Measurements from ENCODE around the gene OSBPL2. TPM values are rescaled to one million over a fixed set of nuclear protein-coding genes. Genes with fewer than 3 reads are reported as not detected.

The OSBPL2 gene
- total RNA-seq, 1 donor from 2014 or later: 26.6 TPM

GRCh38 chr20:62227977-62228958, 10.1 kb upstream of the OSBPL2 start:
- no peak overlapping the region for H3K4me3 ChIP-seq (ENCODE audit: low read length in 3 of 3)
- no peaks in the 10 kb centered on the region for H3K36me3 ChIP-seq (ENCODE audit: control insufficient read depth in 3 of 3, insufficient read depth in 3 of 3, low read length in 3 of 3)
- peaks cover 3 to 6% (median 3%) of the 10 kb centered on the region in 3 donors for H3K4me1 ChIP-seq (ENCODE audit: control insufficient read depth in 3 of 3, insufficient read depth in 3 of 3, low read length in 3 of 3)
- H3K9ac ChIP-seq (ENCODE audit: low read depth in 1 of 3, low read length in 3 of 3): no peak overlapping the region
- H3K9me3 ChIP-seq (ENCODE audit: control insufficient read depth in 3 of 3, low read length in 3 of 3): no peaks in the 10 kb centered on the region
- no peak overlapping the region for H3K27ac ChIP-seq (ENCODE audit: low read depth, low read length)
- H3K27me3 ChIP-seq (ENCODE audit: control insufficient read depth in 3 of 3, insufficient read depth in 3 of 3, low read length in 3 of 3): peaks cover 23 to 39% (median 34%) of the 10 kb centered on the region in 3 donors

GRCh38 chr20:62228982-62229545, 9.3 kb upstream of the OSBPL2 start:
- H3K36me3 ChIP-seq (ENCODE audit: control insufficient read depth in 3 of 3, insufficient read depth in 3 of 3, low read length in 3 of 3): no peaks in the 10 kb centered on the region
- no peak overlapping the region for H3K9ac ChIP-seq (ENCODE audit: low read depth in 1 of 3, low read length in 3 of 3)
- H3K4me1 ChIP-seq (ENCODE audit: control insufficient read depth in 3 of 3, insufficient read depth in 3 of 3, low read length in 3 of 3): peaks cover 8 to 11% (median 9%) of the 10 kb centered on the region in 3 donors
- H3K27ac ChIP-seq (ENCODE audit: low read depth, low read length): no peak overlapping the region
- peaks cover 16 to 36% (median 26%) of the 10 kb centered on the region in 3 donors for H3K27me3 ChIP-seq (ENCODE audit: control insufficient read depth in 3 of 3, insufficient read depth in 3 of 3, low read length in 3 of 3)
- no peak overlapping the region for H3K4me3 ChIP-seq (ENCODE audit: low read length in 3 of 3)
- no peaks in the 10 kb centered on the region for H3K9me3 ChIP-seq (ENCODE audit: control insufficient read depth in 3 of 3, low read length in 3 of 3)

- Histone ChIP-seq H3K9me3 (ENCODE audit: control insufficient read depth in 3 of 3, low read length in 3 of 3) (no peaks in the 10 kb centered on the region), H3K9ac (ENCODE audit: low read depth in 1 of 3, low read length in 3 of 3) (no peak overlapping the region), H3K36me3 (ENCODE audit: control insufficient read depth in 3 of 3, insufficient read depth in 3 of 3, low read length in 3 of 3) (no peaks in the 10 kb centered on the region), H3K27ac (ENCODE audit: low read depth, low read length) (no peak overlapping the region), H3K4me1 (ENCODE audit: control insufficient read depth in 3 of 3, insufficient read depth in 3 of 3, low read length in 3 of 3) (peaks cover 14 to 17% (median 15%) of the 10 kb centered on the region in 3 donors), H3K4me3 (ENCODE audit: low read length in 3 of 3) (no peak overlapping the region), H3K27me3 (ENCODE audit: control insufficient read depth in 3 of 3, insufficient read depth in 3 of 3, low read length in 3 of 3) (peaks cover 10 to 31% (median 20%) of the 10 kb centered on the region in 3 donors)
Measured at GRCh38 chr20:62229667-62230066, 8.7 kb upstream of the OSBPL2 start.

- Histone ChIP-seq H3K36me3 (ENCODE audit: control insufficient read depth in 3 of 3, insufficient read depth in 3 of 3, low read length in 3 of 3) (no peaks in the 10 kb centered on the region), H3K9me3 (ENCODE audit: control insufficient read depth in 3 of 3, low read length in 3 of 3) (no peaks in the 10 kb centered on the region), H3K9ac (ENCODE audit: low read depth in 1 of 3, low read length in 3 of 3) (no peak overlapping the region), H3K27ac (ENCODE audit: low read depth, low read length) (no peak overlapping the region), H3K4me3 (ENCODE audit: low read length in 3 of 3) (no peak overlapping the region), H3K27me3 (ENCODE audit: control insufficient read depth in 3 of 3, insufficient read depth in 3 of 3, low read length in 3 of 3) (peaks cover 7 to 25% (median 16%) of the 10 kb centered on the region in 3 donors), H3K4me1 (ENCODE audit: control insufficient read depth in 3 of 3, insufficient read depth in 3 of 3, low read length in 3 of 3) (peaks cover 20 to 23% (median 21%) of the 10 kb centered on the region in 3 donors)
Measured at GRCh38 chr20:62230276-62230675, 8.0 kb upstream of the OSBPL2 start.

DNA sequence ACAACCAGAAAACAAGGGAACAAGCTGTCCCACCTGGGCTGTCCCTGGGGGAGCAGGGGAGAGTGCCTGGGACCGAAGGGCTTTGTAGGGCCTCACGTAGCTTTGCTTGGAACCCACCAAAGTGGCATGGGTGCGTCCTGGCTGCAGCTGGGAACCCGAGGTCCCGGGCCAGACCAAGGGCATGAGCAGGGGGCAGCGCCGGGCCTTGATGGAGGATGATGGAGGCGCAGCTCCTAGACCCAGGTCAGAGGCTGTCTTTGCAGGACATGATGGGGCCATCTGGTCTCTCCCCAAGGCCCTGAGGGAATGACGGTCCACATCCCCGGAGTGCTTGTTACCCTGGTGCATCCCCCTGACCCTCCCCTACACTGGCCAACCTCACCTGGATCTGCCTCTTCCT, 7.6 kb upstream of the OSBPL2 start:
- no peak overlapping the region for H3K9ac ChIP-seq (ENCODE audit: low read depth in 1 of 3, low read length in 3 of 3)
- H3K4me1 ChIP-seq (ENCODE audit: control insufficient read depth in 3 of 3, insufficient read depth in 3 of 3, low read length in 3 of 3): peaks cover 24 to 27% (median 25%) of the 10 kb centered on the region in 3 donors
- H3K9me3 ChIP-seq (ENCODE audit: control insufficient read depth in 3 of 3, low read length in 3 of 3): no peaks in the 10 kb centered on the region
- peaks cover 5 to 24% (median 15%) of the 10 kb centered on the region in 3 donors for H3K27me3 ChIP-seq (ENCODE audit: control insufficient read depth in 3 of 3, insufficient read depth in 3 of 3, low read length in 3 of 3)
- no peak overlapping the region for H3K27ac ChIP-seq (ENCODE audit: low read depth, low read length)
- H3K4me3 ChIP-seq (ENCODE audit: low read length in 3 of 3): no peak overlapping the region
- no peaks in the 10 kb centered on the region for H3K36me3 ChIP-seq (ENCODE audit: control insufficient read depth in 3 of 3, insufficient read depth in 3 of 3, low read length in 3 of 3)

- Histone ChIP-seq H3K4me3 (ENCODE audit: low read length in 3 of 3) (no peak overlapping the region), H3K27ac (ENCODE audit: low read depth, low read length) (no peak overlapping the region), H3K4me1 (ENCODE audit: control insufficient read depth in 3 of 3, insufficient read depth in 3 of 3, low read length in 3 of 3) (peaks cover 28 to 32% (median 30%) of the 10 kb centered on the region in 3 donors), H3K27me3 (ENCODE audit: control insufficient read depth in 3 of 3, insufficient read depth in 3 of 3, low read length in 3 of 3) (peaks cover 0 to 18% (median 11%) of the 10 kb centered on the region in 3 donors), H3K9me3 (ENCODE audit: control insufficient read depth in 3 of 3, low read length in 3 of 3) (no peaks in the 10 kb centered on the region), H3K36me3 (ENCODE audit: control insufficient read depth in 3 of 3, insufficient read depth in 3 of 3, low read length in 3 of 3) (no peaks in the 10 kb centered on the region), H3K9ac (ENCODE audit: low read depth in 1 of 3, low read length in 3 of 3) (no peak overlapping the region)
Measured at GRCh38 chr20:62231292-62231691, 7.0 kb upstream of the OSBPL2 start.

- Histone ChIP-seq H3K4me3 (ENCODE audit: low read length in 3 of 3) (no peak overlapping the region), H3K36me3 (ENCODE audit: control insufficient read depth in 3 of 3, insufficient read depth in 3 of 3, low read length in 3 of 3) (no peaks in the 10 kb centered on the region), H3K9me3 (ENCODE audit: control insufficient read depth in 3 of 3, low read length in 3 of 3) (no peaks in the 10 kb centered on the region), H3K9ac (ENCODE audit: low read depth in 1 of 3, low read length in 3 of 3) (peak overlapping the region in 1 of 3 donors; percentile 16), H3K27ac (ENCODE audit: low read depth, low read length) (no peak overlapping the region), H3K4me1 (ENCODE audit: control insufficient read depth in 3 of 3, insufficient read depth in 3 of 3, low read length in 3 of 3) (peaks cover 28 to 41% (median 32%) of the 10 kb centered on the region in 3 donors), H3K27me3 (ENCODE audit: control insufficient read depth in 3 of 3, insufficient read depth in 3 of 3, low read length in 3 of 3) (peaks cover 0 to 11% (median 10%) of the 10 kb centered on the region in 3 donors)
Measured at GRCh38 chr20:62232194-62232593, 6.1 kb upstream of the OSBPL2 start.

- Histone ChIP-seq H3K27ac (ENCODE audit: low read depth, low read length) (no peak overlapping the region), H3K36me3 (ENCODE audit: control insufficient read depth in 3 of 3, insufficient read depth in 3 of 3, low read length in 3 of 3) (no peaks in the 10 kb centered on the region), H3K27me3 (ENCODE audit: control insufficient read depth in 3 of 3, insufficient read depth in 3 of 3, low read length in 3 of 3) (peaks cover 0 to 11% (median 2%) of the 10 kb centered on the region in 3 donors), H3K9me3 (ENCODE audit: control insufficient read depth in 3 of 3, low read length in 3 of 3) (no peaks in the 10 kb centered on the region), H3K9ac (ENCODE audit: low read depth in 1 of 3, low read length in 3 of 3) (no peak overlapping the region), H3K4me1 (ENCODE audit: control insufficient read depth in 3 of 3, insufficient read depth in 3 of 3, low read length in 3 of 3) (peaks cover 34 to 49% (median 39%) of the 10 kb centered on the region in 3 donors), H3K4me3 (ENCODE audit: low read length in 3 of 3) (no peak overlapping the region)
Measured at GRCh38 chr20:62232770-62233645, 5.3 kb upstream of the OSBPL2 start.

- no peak overlapping the region for H3K4me3 ChIP-seq (ENCODE audit: low read length in 3 of 3)
- no peak overlapping the region for H3K9ac ChIP-seq (ENCODE audit: low read depth in 1 of 3, low read length in 3 of 3)
- no peaks in the 10 kb centered on the region for H3K9me3 ChIP-seq (ENCODE audit: control insufficient read depth in 3 of 3, low read length in 3 of 3)
- H3K27me3 ChIP-seq (ENCODE audit: control insufficient read depth in 3 of 3, insufficient read depth in 3 of 3, low read length in 3 of 3): peaks cover 0 to 8% (median 0%) of the 10 kb centered on the region in 3 donors
- H3K4me1 ChIP-seq (ENCODE audit: control insufficient read depth in 3 of 3, insufficient read depth in 3 of 3, low read length in 3 of 3): peaks cover 34 to 49% (median 39%) of the 10 kb centered on the region in 3 donors
- no peak overlapping the region for H3K27ac ChIP-seq (ENCODE audit: low read depth, low read length)
- H3K36me3 ChIP-seq (ENCODE audit: control insufficient read depth in 3 of 3, insufficient read depth in 3 of 3, low read length in 3 of 3): no peaks in the 10 kb centered on the region
Measured at GRCh38 chr20:62233684-62234083, 4.6 kb upstream of the OSBPL2 start.

Measured in skeletal muscle tissue (tissue), 4 donors.